ENCODE data around the gene AGAP3.

Gene AGAP3

GRCh38 chr7:151138153-151138851, 52.0 kb downstream of the AGAP3 start:
- DNase-seq: no peak

GRCh38 chr7:151139071-151139790, 53.0 kb downstream of the AGAP3 start:
- no peak for DNase-seq

GRCh38 chr7:151139791-151140190, 53.5 kb downstream of the AGAP3 start:
- DNase-seq: no peak

GRCh38 chr7:151140826-151141225, 54.6 kb downstream of the AGAP3 start:
- no peak for DNase-seq

GRCh38 chr7:151141311-151141854, 55.1 kb downstream of the AGAP3 start:
- DNase-seq: no peak

GRCh38 chr7:151141855-151142685, 55.8 kb downstream of the AGAP3 start:
- DNase-seq: no peak

- DNase-seq: no peak
These were observed 56.4 kb downstream of the AGAP3 start for GRCh38 chr7:151142686-151143040.

GRCh38 chr7:151143261-151144015, 57.2 kb downstream of the AGAP3 start:
- no peak for DNase-seq

- no peak for DNase-seq
These were observed 58.1 kb downstream of the AGAP3 start for GRCh38 chr7:151144387-151144786.

GRCh38 chr7:151146761-151147160, 60.5 kb downstream of the AGAP3 start:
- no peak for DNase-seq

- no peak for DNase-seq
These were observed 62.3 kb downstream of the AGAP3 start for GRCh38 chr7:151148319-151149259.

GRCh38 chr7:151150388-151150787, 64.1 kb downstream of the AGAP3 start:
- DNase-seq: no peak

GRCh38 chr7:151152643-151153513, 66.6 kb downstream of the AGAP3 start:
- DNase-seq: no peak

GRCh38 chr7:151157645-151158329, 71.5 kb downstream of the AGAP3 start:
- DNase-seq: no peak

GRCh38 chr7:151161757-151162156, 75.5 kb downstream of the AGAP3 start:
- DNase-seq: no peak

- no peak for DNase-seq
These were observed 80.4 kb downstream of the AGAP3 start for GRCh38 chr7:151166629-151167196.

GRCh38 chr7:151167197-151167961, 81.1 kb downstream of the AGAP3 start, which contains the start of gene GBX1:
GBX1 (minus strand) TSS chr7:151167694; CDS start chr7:151167548, 146 bp downstream.
- no peak for DNase-seq

- no peak for DNase-seq
These were observed 81.9 kb downstream of the AGAP3 start for GRCh38 chr7:151168003-151168786.
